Lung microvascular endothelial cell (primary cell): ENCODE results near the gene SBNO2. TPM values are rescaled to one million over a fixed set of nuclear protein-coding genes. Genes with fewer than 3 reads are reported as not detected.

Source experiments
- DNase-seq, 2 donors: peaks; one replicate each; pipeline versions ENCODE4 v3.0.0 to v3.0.0-alpha.2; 2010; ENCODE audit warnings: low read depth in 2 of 2
- total RNA-seq: library from RNA; depleted of rRNA; stranded (reverse); fragments of >200 nt; gene quantifications from 2 replicates; pipeline ENCODE4 v1.2.1, GENCODE V29; 2014

The SBNO2 gene
- total RNA-seq, 1 donor from 2014 or later = 28.2 TPM

GRCh38 chr19:1169921-1170885 lies 3.9 kb downstream of the SBNO2 start:
- peak in 1 of 2 donors; percentile 46 for DNase-seq

DNA sequence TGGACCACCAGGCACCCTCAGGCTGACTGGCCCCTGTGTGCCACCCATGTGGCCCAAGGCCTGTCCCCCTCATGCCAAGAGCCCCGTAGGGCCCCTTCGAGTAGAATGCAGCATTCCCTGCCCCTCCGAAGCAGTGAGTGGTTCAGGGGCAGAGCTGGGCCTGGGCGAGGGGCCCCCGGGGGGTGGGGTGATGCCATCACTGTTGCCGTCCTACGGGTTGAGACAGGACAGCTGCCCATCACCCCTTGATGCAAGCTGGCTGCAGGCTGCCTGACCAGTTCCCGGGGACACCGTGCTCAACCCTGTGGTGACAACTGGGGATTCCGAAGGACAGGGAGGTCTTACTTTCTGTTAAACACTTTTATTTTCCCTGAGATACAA lies 4.7 kb downstream of the SBNO2 start:
- no peak for DNase-seq

- peak in 1 of 2 donors; percentile 66 for DNase-seq
Observed at GRCh38 chr19:1168572-1169410, 5.3 kb downstream of the SBNO2 start.

DNA sequence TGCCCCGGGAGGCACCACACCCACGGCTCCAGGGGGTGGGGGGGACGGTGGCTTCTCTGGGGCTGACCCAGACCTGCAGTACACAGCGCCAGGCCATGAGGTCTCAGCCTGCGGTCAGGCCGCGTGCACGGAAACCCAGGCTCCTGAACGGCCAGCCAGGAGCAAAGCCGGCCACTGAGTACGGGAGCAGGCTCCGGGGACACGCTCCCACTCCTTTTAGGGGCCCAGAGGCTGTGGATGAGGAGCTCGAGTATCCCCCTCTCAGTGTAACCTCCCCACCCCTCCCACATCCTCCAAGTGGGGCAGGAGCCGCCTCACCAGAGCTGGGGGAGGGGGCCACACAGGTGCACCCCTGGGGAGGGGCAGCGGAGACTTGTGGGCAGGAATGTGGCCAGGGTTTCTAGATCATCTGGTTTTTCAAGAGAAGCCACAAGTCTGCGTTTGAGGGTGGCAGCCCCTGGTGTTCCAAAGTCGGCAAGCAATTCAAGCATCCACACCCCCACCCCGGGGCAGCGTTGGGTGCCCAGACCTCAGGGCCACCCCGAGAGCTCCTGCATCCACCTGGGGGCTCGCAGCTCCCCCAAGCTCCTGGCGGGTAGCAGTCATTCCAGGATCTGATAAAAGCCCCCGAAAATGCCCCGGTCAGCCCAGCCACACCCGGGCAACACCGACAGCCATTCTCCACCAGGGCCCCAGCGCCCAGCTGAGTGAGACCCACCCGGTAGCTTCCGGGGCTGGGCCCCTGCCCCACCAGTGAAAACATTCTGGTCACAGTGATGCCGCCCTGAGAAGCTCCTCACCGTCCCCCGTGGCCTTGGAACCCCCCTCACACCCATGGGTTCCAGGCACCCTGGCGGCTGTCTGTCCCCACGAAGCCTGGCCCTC lies 6.1 kb downstream of the SBNO2 start:
- no peak for DNase-seq

- no peak for DNase-seq
Observed at GRCh38 chr19:1166872-1167573, 7.0 kb downstream of the SBNO2 start.

- DNase-seq = no peak
Observed at GRCh38 chr19:1164684-1165531, 9.2 kb downstream of the SBNO2 start.

GRCh38 chr19:1163934-1164683 lies 10.0 kb downstream of the SBNO2 start:
- no peak for DNase-seq

- no peak for DNase-seq
Observed at GRCh38 chr19:1163283-1163933, 10.7 kb downstream of the SBNO2 start.

GRCh38 chr19:1162404-1163282 lies 11.4 kb downstream of the SBNO2 start:
- no peak for DNase-seq

GRCh38 chr19:1161716-1162115 lies 12.4 kb downstream of the SBNO2 start:
- no peak for DNase-seq

- DNase-seq = no peak
Observed at GRCh38 chr19:1159864-1160595, 14.0 kb downstream of the SBNO2 start.

GRCh38 chr19:1158885-1159448 lies 15.1 kb downstream of the SBNO2 start:
- DNase-seq = no peak

GRCh38 chr19:1157931-1158884 lies 15.9 kb downstream of the SBNO2 start:
- no peak for DNase-seq

DNA sequence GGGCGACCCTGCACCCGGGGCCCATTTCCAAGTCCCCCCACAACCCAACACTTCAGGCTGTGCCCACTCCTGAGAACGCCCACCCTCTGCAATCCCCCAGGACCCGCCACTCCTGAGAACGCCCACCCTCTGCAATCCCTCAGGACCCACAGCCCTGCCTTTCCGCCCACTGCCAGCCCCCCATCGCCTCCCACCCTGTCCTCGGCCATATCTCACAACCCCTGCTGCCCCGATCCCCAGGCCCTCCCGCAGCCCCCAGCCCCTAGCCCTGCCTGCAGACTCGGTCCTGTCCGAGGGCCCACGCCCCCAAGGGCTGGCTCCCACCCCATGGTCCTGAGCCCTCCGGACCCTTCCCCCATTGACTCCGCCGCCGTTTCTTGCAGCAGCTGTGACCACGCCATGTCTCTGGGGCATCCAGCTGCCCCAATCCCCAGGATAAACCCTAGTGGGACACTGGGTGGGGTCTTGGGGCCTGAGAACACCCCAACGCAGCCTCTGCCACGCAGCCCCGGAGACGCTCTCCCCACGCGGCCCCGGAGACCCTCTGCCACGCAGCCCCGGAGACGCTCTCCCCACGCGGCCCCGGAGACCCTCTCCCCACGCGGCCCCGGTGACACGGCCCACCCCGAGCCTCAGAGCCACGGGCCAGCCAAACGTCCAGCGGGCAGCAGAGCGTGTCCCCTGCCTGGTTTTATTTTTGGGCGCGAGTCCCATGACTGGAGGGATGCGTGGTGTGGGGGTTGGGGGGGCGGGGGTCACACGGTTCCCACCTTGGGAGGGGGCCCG lies 17.0 kb downstream of the SBNO2 start:
- no peak for DNase-seq
